Hippocampal formation (tissue), 2 donors: ENCODE measurements around the gene ETNK2.

ENCODE experiments used
- DNase-seq, 2 donors: peaks; one replicate each; lab custom pipeline; 2025; lab: John Stamatoyannopoulos, UW

ETNK2 gene

DNA sequence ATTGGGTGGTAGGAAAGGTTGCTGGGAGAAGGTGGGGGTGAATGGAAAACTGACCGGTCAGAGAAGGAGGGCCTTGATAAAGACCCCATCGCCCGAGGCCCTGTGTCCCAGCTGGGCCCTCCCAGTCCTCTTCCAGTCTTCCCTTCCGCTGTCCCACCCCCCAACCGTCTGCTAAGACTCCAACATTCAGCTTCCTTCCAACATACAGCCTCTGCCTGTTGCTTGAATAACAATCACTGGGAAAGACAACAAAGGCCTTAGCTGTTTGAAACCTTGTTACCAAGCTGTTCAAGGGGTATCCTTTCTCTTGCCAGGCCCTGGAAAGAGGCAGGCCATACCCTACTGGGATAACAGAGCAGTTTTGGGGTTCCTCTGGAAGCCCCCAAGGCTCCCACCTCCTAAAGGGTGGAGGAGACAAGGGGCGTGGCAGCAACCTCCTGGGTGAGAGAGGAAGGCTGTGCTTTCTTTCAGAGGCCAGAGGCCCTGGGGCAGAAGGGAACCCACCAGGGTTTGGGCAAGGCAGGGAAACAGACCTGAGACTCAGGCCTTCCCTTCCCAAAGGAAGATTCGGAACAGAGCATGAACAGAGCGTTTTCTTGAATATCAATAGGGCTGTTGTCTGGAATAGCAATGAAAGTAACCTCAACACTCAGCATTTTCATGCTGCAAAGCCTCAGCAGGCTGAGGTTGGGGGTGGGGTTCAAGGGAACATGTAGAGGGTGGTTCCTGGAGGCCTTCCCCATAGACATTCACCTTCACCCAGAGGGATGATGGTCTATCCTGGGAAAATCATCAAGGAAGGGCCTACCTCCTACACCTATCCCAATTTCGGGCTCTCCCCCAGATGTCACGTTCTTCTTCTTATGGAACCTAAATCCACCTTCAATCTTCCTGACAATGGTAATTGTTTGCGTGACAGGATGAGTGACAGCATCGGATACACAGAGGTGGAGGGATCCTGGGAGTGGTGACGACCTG, 4.1 kb downstream of the ETNK2 start:
- DNase-seq = no peak

DNA sequence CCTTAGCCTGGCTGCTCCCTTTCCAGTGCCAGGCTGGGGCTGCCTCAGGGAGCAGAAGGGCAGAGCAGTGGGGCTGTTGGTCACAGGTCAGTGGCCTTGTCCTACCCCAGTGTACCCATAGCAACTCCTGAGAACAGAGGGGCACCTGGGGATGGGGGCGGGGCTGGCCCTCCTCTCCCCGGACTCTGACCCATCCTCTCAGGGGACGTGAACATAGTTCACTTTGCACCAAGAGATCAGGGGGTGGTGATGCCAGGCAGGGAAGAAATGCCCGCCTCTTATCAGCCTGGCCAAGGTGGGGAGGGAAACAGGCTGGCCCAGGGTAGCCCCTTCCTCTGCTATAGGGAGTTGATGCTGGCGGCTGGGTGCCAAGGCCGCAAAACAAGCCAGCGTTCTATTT, 4.9 kb downstream of the ETNK2 start:
- DNase-seq = no peak

DNA sequence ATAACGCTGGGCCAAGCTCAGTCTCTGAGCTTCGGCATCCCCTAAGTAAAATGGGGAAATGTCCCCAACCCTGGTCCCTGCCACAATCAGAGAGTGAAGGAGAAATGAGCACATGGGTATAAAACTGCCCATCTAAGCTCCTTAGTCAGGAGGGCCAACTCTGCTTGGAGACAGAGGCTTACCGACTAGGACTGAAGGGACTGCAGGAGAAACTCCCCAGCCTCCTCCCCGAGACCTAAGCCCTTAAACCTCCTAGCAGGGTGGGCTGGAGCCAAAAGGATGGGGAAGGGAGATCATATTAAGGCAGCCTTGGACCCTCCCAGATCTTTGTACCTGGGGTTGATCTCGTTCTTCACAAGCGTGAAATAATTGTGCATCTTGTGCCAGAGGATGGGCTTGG, 5.5 kb downstream of the ETNK2 start:
- DNase-seq = no peak

DNA sequence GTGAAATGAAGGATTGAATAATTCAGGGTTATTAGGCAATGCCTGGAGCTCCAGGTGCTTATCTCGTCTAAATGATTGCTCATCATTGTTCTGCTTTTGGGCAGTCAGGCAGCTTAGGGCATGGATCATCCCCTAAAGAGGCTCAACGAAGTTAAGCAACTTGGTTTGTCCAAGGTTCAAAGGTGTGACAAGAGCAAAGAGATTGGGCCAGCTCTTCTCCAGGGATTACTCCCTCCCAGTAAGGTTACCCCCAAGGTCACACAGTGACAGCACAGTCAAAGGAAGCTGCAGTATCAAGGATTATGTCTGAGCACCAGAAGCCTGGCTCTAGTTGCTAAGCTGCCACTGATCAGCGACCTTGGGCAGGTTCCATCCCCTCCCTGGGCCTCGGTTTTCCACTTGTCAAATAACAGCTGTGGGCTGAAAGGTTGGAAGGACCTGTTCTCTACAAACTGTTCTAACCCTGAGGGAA, 6.8 kb downstream of the ETNK2 start:
- no peak for DNase-seq

DNA sequence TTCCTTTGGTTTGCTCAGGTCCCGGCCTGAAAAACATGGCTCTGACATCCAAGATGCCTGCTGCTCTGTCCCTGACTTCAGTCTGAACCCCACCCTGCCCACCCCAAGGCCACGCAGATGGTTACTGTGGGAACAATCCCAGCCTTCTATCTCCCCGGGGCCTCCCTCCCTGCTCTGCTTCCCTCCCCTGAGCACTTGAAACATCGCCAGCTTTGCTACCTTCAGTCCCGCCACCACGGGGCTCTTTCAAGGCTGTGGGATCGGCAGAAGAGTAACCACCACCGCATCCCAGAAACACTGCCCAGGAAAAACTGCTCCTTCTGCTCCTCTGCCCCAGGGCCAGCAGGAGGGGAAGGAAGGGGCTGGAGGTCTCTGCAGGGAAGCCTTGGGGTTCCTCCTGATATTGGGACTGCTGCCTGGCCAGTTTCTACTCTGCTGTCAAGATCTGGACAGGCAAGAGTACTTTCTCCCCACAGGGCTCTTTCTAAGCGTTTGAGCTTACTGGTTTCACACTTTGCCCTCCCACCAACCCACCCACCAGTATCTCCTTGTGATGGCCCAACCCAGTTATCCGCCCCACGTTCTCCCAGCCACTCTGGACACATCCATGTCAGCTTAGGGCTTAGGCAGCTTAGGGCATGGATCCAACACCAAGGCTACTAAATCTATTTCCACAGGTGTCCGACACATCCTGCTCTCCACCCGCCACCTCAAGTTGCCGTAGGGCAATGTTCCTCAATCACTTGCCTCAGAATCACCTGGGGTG, 8.4 kb downstream of the ETNK2 start:
- no peak for DNase-seq

DNA sequence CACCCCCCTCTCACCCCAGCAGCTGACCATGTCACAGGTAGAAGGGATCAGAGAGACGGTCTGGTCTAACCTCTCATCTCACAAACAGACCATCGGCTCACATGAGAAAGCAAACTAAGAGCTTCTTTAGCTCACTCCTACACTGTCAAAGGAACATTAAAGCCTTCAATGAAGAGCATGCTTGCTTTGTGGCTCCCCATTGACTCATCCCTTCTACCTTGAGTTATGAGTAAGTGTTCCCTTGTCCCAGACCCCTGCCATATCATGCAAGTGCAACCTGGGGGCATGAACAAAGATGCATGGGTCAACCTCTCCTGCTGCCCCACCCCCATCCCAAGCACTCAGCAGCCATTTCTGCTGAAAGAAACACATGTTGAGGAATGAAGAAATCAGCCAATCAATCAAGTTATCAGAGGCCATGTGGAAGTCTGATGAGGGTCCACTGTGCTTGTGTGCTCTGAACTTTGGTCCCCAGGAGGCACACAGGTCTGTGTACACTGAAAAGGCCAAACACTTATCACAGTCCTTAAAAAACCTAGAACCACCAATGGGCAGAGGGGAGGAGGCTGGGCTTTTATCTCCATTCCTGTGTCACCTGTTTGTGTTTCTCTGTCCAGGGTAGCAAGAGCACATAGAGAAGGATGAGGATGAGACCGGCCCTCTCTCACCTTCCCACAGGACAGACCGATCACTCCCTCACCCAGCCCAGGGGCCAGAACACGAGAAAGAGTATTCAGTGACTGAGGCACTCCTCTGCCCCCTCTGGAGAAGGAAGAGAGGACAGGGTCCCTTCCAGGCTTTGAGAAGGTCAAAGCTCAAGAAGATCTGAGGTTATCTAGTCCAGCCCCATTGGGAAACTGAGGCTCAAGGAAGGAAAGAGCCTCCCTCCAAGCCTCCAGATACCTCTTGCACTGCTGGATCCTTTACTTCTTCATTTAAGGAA, 9.5 kb downstream of the ETNK2 start:
- DNase-seq = no peak

DNA sequence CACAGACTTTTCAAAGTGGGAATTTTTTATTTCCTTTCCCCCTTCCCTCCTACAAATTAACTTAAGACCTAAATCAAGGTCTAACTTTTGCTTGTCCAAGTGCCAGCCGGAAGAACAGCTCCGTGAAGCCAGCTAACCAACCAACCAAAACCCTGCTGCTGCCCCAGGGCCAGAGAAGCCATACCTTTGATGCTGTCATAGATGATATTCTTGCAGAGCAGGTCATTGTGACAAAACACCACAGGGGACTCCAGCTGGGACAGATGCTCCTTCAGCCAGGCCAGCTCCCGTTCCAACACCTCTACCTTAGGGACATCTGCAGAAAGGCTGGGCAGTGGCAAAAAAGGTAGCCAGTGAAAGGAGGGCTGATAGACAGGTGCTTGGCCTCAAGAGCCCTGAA, 10.7 kb downstream of the ETNK2 start:
- DNase-seq = no peak

DNA sequence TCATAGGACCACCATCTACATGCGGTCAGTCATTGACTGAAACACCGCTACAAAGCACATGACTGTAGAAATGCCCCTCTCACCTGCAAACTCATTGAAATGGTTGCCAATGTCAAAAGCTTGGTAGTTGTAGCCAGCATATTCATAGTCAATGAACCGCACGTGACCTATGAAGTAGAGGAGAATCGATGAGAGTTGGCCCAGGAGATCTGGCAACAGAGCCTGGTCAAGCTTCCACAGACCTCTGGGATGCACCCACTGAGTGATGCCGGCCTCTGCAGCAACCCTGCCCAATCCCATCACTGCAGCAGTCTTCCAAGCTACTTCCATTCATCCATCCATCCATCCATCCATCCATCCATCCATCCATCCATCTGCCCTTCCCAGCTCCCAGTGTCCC, 11.9 kb downstream of the ETNK2 start:
- no peak for DNase-seq

DNA sequence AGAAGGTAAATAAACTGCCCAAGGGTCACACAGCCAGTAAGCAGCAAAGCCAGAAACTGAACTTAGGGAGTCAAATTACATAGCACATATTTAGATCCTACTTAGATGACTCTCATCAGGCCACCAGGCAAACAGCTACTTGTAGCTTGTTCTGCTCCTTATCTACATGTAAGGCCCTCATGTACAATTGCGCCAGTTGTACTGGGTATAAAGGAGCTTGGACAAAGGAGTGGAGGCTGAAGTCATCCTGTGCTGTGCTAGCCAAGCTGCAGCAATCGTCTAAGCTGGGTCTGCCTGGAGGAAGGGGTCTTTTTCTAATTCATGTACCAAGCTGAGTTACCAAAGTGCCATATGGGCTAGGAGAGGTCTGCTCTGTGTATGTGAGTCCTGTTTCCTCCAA, 12.8 kb downstream of the ETNK2 start:
- no peak for DNase-seq

DNA sequence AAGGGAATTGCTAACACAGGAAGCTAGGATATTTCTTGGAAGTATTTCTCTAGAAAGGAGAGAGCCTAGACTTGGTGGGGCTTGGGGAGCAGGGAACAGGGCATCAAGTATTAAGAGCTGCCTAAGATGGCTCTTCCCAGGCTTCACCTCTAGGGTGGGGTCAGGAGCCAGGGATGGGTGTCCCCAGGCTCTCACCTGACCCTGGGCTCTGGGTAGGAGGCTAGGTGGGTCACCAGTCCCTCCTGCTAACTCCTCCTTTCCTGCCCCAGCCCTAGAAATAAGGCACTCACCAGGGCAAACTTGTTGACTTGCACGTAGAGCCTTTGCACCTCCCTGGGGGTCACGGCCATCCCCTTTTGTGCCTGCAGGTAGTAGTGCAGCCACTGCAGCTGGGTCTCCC, 15.0 kb downstream of the ETNK2 start:
- no peak for DNase-seq

DNA sequence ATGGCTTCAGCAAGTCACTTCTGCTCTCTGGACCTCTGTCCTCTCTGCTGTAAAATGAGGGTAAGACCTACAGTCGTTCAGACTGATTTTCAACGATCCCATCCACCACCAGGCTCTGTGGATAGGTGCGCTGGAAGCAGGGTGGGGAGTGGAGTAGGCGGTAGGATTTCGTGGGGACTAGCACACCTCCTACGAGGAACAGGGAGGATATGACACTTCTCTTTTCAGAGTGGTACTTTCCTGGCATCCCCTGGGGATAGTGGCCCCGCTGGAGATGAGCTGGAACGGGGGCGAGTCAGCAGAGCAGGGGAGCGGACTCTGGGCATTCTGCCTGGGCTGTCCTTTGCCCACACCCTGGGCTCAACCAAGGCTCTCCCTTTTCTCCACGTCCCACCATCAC, 17.7 kb downstream of the ETNK2 start:
- no peak for DNase-seq

DNA sequence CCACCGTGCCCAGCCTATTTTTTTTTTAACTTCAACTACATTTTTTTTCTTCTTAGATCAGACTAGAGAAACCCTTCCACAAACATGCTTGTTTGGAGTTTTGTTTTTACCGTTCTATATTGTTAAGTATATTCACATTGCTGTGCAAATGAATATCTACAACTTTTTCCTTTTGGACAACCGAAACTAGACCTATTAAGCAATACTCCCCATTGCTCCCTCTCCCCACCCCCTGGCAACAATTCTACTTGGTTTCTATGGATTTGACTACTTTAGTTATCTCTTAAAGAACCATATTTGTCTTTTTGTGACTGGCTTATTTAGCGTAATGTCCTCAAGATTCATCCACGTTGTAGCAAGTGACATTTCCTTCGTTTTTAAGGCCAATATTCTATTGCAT, 19.1 kb downstream of the ETNK2 start:
- DNase-seq = no peak

DNA sequence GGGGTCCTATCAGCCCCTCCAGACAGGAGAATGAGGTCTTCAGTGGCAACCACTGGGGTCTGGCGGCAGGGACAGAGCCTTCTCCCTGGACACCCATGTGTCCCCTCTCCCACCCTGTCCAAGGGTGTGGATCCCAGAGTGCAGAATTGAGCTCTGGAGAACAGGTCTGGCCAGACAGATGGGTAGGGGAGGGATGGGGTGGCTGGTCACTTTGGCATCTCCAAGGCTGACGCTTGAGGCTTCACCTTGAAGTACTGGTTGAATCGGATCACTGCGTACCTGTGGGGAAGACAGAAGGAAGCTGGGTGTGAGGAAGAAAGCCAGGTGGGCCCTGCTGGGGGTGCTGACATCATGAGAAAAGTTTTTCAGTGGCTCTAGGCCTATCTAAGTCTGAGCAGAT, 19.9 kb downstream of the ETNK2 start:
- DNase-seq = no peak

DNA sequence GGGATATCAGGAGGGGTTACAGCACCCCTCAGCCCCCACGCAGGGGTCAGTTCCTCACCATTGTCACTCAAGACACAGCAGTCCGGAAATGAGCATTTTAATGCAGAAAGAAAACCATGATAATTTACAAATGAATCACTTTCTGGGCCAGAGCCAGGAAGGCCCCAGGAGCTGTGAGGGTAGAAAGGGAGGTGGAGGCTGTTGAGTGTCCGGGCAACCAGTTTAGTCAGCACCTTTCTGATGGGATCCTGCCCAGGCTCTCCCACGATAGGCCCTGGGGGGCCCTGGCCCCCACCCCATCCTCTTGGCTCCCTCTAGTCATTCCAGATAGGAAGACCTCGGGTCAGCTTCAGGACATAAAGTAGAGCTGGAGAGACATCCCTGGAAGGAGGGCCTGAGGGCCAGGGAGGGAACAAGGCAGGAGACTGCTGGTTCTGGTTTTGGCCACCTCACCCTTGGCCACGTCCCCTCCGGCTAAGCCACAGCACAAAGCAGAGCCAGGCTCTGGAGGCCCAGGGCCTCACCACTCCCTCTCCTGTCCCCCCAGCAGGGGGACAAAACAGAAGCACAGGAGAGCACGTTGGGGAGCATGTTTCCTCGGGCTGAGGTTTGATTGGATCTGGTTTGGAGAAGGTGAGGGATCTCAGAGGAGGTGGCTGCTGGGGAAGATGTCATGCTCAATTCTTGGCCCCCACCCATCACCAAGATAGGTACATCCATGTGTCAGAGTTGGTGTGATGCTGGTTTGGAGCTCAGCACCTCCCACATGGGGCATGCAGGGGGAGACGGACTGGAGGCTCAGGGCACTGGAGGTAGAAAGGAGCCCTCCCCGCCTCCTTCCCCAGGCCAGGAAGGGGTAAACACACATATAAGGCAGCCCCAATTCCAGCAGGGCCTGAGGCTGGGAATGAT, 20.6 kb downstream of the ETNK2 start:
- no peak for DNase-seq

DNA sequence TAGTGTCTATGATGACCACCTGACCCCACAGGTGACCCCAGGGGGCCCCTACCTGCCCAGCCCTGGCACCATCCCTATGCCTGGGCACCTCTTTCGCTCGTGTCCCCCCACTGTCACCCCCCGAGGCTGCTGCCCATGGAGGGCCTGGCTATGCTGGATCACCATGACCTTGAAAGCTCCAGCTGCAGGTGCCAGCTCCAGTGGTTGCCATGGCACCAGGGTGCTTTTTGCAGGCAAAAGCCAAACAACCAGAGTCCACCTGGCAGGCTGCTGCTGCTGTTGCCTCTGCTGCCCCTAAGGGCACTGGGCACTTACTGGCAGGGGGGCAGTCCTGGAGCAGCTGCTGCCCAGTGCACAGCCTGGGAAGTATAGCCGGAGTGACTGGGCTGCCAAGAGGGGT, 21.7 kb downstream of the ETNK2 start:
- DNase-seq = no peak

DNA sequence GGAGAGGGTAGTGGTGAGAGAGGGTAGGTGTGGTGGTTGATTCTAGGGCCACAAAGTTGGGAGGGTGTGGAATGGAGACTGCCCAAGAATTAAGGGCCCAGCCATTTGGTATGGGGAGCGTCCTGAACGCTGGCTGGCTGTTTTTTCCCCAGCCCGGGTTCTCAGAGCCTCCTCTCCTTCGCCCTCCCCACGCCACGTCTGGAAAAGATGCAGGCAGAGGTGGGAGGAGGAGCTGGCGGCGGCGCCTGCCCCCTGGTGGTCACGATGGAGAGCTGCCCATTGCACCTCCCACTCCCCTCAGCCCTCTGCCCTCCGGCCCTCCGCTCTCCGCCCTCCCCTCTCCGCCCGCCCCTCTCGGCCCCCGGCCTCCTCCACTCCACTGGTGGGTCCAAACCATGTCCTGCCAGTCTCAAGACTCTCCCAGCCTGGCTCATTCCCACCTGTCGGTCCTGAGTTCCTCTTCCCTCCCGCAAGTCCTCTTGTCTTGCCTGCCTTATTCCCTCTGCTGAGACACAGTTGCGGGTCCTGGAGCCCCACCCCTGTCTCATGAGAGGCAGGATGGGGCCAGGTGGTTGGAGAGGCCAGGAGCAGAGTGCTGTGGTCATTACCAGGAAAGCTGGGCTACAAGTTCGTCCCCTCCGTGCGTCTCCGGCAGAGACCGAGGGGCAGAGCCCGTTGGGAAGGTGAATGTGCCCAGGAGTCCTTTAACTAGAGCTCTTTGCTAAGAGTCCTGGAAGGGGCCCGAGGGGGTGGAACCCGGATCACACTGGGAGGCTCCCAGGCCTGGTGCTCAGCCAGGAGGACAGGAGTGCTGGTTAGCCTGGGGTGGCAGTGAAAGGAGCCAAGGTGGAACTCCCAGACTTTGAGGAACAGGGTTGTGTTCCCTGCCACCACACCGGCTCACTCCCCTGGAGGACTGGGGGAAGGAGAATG, 22.6 kb downstream of the ETNK2 start:
- DNase-seq = peak; percentile 37 to 45

DNA sequence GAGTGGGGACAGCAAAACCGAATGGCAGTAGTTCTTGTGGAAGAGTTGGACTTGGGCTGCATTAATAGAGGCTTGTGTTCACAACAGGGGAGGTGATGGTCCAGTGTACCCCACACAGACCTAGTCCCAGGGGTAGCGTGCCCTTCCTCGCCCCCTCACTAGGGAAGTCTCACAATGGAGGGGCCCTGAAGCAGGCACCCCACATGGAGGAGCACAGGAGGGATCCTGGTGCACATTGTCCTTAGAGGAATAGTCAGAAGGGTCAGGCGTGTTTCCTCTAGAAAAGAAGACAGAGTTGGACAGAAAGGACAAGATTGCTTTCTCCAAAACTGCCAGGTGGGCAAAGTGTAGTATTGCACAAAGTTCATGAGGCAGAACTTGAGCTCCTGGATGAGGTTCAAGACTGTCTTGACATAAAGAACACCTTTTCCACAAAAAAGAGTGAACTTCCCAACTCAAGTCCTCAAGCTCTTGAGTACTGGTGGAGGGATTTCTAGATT, 23.3 kb downstream of the ETNK2 start:
- no peak for DNase-seq

DNA sequence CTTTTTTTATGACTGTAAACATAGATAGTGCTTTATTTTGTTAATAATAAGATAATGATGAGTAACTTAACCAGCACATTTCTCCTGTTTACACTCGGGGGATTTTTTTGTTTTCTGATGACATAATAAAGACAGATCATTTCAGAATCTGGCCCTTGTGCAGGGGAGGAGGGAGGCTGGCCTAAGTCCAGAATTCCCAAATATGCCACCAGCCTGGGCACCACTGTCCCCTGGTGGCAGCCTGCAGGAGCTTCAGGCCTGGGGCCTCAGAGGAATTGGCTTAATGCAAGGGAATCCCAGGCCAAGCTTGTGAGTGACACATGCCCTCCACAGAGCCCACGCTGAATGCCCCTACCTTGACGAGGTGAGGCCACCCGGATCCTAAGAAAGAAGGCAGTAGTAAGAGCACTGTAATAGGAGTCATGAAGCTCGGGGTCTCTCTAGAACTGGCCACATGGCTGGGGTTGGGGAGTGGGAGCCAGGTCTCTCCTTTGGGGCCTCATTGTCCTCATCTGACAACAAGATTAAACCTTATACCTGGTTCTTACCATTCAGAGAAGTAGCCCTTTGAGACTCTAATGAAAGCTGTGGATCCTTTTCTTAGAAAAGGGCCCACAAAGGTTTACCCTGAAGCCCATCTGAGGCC, 24.1 kb downstream of the ETNK2 start:
- DNase-seq = peak; percentile 21 to 41

DNA sequence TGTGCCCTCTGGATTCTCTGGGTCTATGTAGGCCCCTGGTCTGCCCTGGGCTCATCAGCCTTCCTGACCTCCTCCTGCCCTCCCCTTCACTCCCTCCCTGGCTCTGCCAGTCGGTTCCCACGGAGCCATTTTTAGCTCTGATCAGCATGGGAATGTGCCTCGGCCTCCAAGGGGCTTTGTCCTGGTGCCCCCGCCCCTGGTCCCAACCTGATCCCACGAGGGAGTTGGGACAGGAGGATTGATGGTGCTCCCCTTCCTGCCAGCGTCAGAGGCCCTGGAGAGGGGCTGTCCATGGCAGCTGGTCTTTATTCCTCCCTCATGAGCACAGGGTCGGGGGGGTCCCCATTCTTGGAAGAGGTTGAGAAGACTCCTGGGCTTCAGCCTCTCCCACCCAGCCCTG, 24.9 kb downstream of the ETNK2 start:
- DNase-seq = no peak
